ENCODE data around the gene KRTAP10-7. TPM values are rescaled to one million over a fixed set of nuclear protein-coding genes. Genes with fewer than 3 reads are reported as not detected.

Gene KRTAP10-7
- total RNA-seq, 2 donors from 2014 or later, result not detected

DNA sequence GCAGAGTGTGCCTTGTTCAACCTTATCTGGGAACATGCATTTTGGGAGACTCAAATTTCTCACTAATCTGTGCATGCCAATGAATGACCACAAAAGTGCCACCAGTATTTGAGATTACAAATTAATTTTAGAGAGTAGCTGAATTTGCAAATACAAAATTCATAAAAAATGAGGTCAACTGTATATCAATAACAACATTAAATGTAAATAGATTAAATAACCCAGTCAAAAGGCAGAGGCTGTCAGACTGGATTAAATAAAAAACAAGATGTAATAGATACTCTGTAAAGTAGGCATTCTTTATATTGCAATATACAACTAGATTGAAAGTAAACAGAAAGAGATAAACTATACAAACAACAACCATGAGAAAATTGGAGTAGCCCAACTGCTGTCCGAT is 36.3 kb upstream of the KRTAP10-7 start:
- H3K27ac ChIP-seq, result no peak overlapping the region
- H3K36me3 ChIP-seq, result no peaks in the 10 kb centered on the region
- DNase-seq (ENCODE audit: low spot score), result no peak
- TF ChIP-seq POLR2A (IDR thresholded peaks at IDR 0.05) (no peak), POLR2AphosphoS5 (IDR thresholded peaks at IDR 0.05) (no peak)
- TF ChIP-seq, protein P1, sequence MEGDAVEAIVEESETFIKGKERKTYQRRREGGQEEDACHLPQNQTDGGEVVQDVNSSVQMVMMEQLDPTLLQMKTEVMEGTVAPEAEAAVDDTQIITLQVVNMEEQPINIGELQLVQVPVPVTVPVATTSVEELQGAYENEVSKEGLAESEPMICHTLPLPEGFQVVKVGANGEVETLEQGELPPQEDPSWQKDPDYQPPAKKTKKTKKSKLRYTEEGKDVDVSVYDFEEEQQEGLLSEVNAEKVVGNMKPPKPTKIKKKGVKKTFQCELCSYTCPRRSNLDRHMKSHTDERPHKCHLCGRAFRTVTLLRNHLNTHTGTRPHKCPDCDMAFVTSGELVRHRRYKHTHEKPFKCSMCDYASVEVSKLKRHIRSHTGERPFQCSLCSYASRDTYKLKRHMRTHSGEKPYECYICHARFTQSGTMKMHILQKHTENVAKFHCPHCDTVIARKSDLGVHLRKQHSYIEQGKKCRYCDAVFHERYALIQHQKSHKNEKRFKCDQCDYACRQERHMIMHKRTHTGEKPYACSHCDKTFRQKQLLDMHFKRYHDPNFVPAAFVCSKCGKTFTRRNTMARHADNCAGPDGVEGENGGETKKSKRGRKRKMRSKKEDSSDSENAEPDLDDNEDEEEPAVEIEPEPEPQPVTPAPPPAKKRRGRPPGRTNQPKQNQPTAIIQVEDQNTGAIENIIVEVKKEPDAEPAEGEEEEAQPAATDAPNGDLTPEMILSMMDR (IDR thresholded peaks at IDR 0.05), result no peak
- H3K4me3 ChIP-seq, result no peak overlapping the region
- intact Hi-C loops (cut with DNase I), result no loop called here
- 91% methylated on average over 1 of the region's 1 CpG for WGBS
- no peaks in the 10 kb centered on the region for H3K9me3 ChIP-seq
- no peaks in the 10 kb centered on the region for H3K4me1 ChIP-seq (replicated peaks)
- no peaks in the 10 kb centered on the region for H3K27me3 ChIP-seq (replicated peaks; ENCODE audit: insufficient read depth)

DNA sequence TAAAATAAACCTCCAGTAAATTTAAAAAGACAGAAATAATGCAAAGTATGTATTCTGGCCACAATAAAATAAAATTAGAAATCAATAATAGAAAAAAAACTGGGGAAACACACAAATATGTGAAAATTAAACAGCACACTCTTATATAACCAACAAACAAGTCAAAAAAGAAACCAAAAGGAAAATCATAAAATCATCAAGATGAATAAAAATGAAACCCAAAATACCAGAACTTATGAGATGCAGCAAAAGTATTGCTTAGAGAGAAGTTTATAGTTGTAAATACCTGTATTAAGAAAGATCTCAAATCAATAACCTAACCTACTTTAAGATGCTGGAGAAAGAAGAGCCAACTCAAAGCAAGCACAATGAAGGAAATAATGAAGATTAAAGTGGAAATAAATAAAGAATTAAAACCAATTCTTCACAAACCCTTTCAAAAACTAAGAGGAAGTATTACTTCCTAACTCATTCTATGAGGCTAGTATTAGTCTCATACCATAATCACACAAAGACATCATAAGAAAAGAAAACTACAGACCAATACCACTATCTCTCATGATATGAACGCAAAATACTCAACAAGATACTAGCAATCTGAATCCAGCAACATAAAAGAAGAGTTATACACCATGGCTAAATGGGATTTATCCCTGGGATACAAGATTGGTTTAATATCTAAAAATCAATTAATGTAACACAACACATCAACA is 35.4 kb upstream of the KRTAP10-7 start:
- intact Hi-C loops (cut with DNase I), result no loop called here

GRCh38 chr21:44566403-44566802 is 34.0 kb upstream of the KRTAP10-7 start:
- no peaks in the 10 kb centered on the region for H3K36me3 ChIP-seq
- WGBS, result 64% methylated on average over 1 of the region's 1 CpG
- H3K4me3 ChIP-seq, result no peak overlapping the region
- no peaks in the 10 kb centered on the region for H3K9me3 ChIP-seq
- H3K4me1 ChIP-seq (replicated peaks), result no peaks in the 10 kb centered on the region
- H3K27me3 ChIP-seq (replicated peaks; ENCODE audit: insufficient read depth), result no peaks in the 10 kb centered on the region
- DNase-seq (ENCODE audit: low spot score), result no peak
- intact Hi-C loops (cut with DNase I), result no loop called here
- H3K27ac ChIP-seq, result no peak overlapping the region
- TF ChIP-seq POLR2A (IDR thresholded peaks at IDR 0.05) (no peak), POLR2AphosphoS5 (IDR thresholded peaks at IDR 0.05) (no peak)
- TF ChIP-seq, protein P1 (IDR thresholded peaks at IDR 0.05), result no peak

More for the DNA sequence above, 35.4 kb upstream of the KRTAP10-7 start:
- H3K36me3 ChIP-seq, result no peaks in the 10 kb centered on the region
- no peaks in the 10 kb centered on the region for H3K9me3 ChIP-seq
- no peak for DNase-seq (ENCODE audit: low spot score)
- 88% methylated on average over 1 of the region's 1 CpG for WGBS
- H3K27ac ChIP-seq, result no peak overlapping the region
- H3K4me3 ChIP-seq, result no peak overlapping the region
- no peaks in the 10 kb centered on the region for H3K4me1 ChIP-seq (replicated peaks)
- no peak for TF ChIP-seq POLR2A (IDR thresholded peaks at IDR 0.05)
- TF ChIP-seq POLR2AphosphoS5 (IDR thresholded peaks at IDR 0.05), result no peak
- TF ChIP-seq, protein P1 (IDR thresholded peaks at IDR 0.05), result no peak
- H3K27me3 ChIP-seq (replicated peaks; ENCODE audit: insufficient read depth), result no peaks in the 10 kb centered on the region

DNA sequence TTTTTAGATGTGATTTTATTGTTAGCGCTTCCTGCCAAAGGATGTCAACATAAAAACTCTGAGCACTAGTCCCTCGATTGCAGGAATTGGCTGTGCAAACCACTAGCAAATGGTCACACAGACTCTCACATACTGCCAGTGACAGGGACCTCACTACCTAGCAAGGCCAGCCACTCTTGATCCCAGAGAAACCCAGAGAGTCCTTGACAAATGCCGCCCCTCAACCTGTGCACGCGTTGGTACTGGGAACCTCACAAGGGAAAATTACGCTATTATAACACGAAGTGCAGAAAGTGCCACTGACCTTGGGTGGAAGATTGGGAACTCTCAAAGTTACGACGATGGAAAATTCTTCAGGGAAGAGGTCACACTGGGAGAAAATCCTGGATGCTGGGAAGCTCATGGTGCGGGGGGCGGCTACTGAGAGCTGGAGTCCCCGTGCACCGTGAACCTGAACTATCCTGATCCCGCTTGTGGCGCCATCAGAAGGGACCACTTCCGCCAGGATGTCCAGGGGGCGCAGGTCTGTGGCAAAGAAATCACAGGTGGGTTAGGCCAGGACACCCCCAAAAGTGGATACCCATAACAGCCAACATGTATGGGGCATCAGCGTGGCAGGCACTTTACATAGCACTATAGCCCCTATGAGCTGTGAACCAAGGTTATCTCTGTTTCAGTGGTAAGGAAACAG is 32.8 kb upstream of the KRTAP10-7 start:
- intact Hi-C loops (cut with DNase I), result no loop called here
- no peak for DNase-seq (ENCODE audit: low spot score)
- Histone ChIP-seq H3K4me1 (replicated peaks) (no peaks in the 10 kb centered on the region), H3K4me3 (no peak overlapping the region), H3K27me3 (replicated peaks; ENCODE audit: insufficient read depth) (no peaks in the 10 kb centered on the region), H3K36me3 (no peaks in the 10 kb centered on the region), H3K27ac (no peak overlapping the region), H3K9me3 (no peaks in the 10 kb centered on the region)
- TF ChIP-seq, protein P1 (IDR thresholded peaks at IDR 0.05), result no peak
- TF ChIP-seq POLR2A (IDR thresholded peaks at IDR 0.05), result no peak
- no peak for TF ChIP-seq POLR2AphosphoS5 (IDR thresholded peaks at IDR 0.05)
- WGBS, result 90% methylated on average over 18 of the region's 18 CpGs

All from prostate gland (tissue), 2 donors.